Breast epithelium (tissue), 3 donors: Measurements from ENCODE around the gene ICAM4.
A peak's percentile ranks its signal among the peaks of the same experiment; 100 is the strongest.

ENCODE experiments used
- POLR2A ChIP-seq: fragments of 450-650 bp; IDR thresholded peaks from one replicate; pipeline ENCODE4 v1.6.1; 2016; ENCODE audit warnings: antibody characterized with exemption, mild to moderate bottlenecking, moderate library complexity
- POLR2AphosphoS5 ChIP-seq, 3 donors: sonication (generic); formaldehyde crosslinking; IDR thresholded peaks; one replicate each; pipeline ENCODE4 v1.6.1; 2017; ENCODE audit warnings: antibody characterized with exemption in 3 of 3
- TF ChIP-seq, protein P1 (sequence below), 3 donors: fragments of 450-650 bp; IDR thresholded peaks; one replicate each; pipeline ENCODE4 v1.5.1; 2016 to 2017; ENCODE audit warnings: antibody characterized with exemption in 3 of 3, mild to moderate bottlenecking in 3 of 3, moderate library complexity in 3 of 3

DNA sequence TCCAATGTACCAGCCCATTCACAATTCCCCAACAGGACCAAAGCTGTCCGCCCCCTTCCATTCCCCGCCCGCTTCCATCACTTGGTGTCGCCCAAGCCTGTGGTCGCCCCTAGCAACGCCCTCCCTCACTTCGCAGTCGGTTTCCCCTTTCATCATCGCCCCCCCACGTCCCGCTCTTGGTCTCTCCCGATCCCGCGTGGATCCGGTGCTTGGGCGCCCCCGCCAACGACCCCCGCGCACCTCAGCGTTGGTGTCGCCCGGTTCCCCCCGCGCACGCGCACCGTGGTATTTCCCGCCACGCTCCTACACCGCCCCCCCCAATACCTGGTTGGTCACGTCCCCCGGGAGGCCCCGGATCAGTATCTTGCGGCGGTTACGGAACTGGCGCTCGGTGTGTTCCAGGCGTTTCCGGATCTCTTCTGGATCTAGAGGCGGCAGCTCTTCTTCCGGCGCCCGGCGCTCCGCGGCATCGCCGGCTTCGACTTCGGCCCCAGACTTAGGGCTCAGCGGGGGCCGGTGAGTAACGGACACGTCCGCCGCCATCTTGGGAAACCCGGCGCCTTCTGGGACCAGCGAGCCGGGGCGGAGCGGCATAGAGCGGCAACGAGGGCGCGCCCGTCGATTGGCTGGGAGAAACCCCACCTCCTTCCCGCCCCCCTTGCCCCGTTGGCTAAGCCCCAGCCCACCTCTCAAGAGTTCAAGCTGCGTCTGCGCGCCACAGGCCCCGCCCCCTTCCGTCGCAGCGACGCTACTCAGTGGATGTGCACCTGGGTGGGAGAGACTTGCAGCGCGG lies 46.4 kb downstream of the ICAM4 start, which contains the start of gene RAVER1:
- TF ChIP-seq POLR2A: peak; percentile 14
- TF ChIP-seq, protein P1, sequence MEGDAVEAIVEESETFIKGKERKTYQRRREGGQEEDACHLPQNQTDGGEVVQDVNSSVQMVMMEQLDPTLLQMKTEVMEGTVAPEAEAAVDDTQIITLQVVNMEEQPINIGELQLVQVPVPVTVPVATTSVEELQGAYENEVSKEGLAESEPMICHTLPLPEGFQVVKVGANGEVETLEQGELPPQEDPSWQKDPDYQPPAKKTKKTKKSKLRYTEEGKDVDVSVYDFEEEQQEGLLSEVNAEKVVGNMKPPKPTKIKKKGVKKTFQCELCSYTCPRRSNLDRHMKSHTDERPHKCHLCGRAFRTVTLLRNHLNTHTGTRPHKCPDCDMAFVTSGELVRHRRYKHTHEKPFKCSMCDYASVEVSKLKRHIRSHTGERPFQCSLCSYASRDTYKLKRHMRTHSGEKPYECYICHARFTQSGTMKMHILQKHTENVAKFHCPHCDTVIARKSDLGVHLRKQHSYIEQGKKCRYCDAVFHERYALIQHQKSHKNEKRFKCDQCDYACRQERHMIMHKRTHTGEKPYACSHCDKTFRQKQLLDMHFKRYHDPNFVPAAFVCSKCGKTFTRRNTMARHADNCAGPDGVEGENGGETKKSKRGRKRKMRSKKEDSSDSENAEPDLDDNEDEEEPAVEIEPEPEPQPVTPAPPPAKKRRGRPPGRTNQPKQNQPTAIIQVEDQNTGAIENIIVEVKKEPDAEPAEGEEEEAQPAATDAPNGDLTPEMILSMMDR (IDR thresholded peaks at IDR 0.05): peak in 2 of 3 donors; percentile 7 to 10
- TF ChIP-seq POLR2AphosphoS5 (IDR thresholded peaks at IDR 0.05): peak; percentile 66 to 84 (median 69)
